Measurements from ENCODE around the gene CHRNB1.
A peak's percentile ranks its signal among the peaks of the same experiment; 100 is the strongest.

The CHRNB1 gene

GRCh38 chr17:7438656-7439460 lies 6.0 kb upstream of the CHRNB1 start:
- DNase-seq = no peak

DNA sequence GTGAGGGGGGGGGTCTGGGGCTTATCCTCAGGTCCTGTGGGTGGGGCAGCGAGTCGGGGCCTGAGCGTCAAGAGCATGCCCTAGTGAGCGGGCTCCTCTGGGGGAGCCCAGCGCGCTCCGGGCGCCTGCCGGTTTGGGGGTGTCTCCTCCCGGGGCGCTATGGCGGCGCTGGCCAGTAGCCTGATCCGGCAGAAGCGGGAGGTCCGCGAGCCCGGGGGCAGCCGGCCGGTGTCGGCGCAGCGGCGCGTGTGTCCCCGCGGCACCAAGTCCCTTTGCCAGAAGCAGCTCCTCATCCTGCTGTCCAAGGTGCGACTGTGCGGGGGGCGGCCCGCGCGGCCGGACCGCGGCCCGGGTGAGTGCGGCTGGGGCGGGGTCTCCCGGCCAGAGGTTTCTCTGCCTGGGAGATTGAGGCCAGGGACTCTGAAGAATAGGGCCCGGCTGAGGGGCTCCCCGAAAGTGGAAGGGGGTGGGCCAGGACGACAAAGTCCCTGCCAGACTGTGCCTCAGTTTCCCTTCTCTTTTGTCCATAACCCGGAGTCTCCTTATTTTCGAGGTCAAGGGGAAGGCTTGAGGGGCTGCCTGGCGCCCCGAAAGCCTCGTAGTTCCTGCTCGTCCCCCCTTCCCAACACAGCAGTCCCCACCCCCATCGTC lies 5.3 kb upstream of the CHRNB1 start, which contains the start of gene FGF11:
Gene FGF11 (plus strand): TSS at position 51 of the 651 bp plus-strand sequence. CDS start 109 bp downstream, at position 160.
- DNase-seq = no peak

- peak; percentile 65 for DNase-seq
Measured at GRCh38 chr17:7440113-7440833, 4.6 kb upstream of the CHRNB1 start.

DNA sequence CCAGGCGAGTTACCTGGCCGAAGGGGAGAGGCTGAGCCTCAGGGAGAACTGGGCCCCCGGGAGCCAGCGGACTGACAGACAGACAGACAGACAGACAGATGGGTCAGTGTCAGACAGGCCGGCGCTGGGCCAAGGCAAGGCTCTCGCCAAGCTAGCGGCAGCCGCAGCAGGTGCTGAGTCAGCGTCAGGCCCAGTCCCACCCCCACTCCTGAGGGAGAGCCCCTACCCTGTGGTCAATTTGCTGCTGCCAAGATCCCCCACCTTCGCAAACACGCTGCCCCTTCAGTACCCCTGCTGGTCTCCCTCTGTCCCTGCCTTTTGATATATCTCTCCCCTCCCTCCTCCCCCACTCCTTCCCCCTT lies 4.0 kb upstream of the CHRNB1 start:
- DNase-seq = peak; percentile 65

DNA sequence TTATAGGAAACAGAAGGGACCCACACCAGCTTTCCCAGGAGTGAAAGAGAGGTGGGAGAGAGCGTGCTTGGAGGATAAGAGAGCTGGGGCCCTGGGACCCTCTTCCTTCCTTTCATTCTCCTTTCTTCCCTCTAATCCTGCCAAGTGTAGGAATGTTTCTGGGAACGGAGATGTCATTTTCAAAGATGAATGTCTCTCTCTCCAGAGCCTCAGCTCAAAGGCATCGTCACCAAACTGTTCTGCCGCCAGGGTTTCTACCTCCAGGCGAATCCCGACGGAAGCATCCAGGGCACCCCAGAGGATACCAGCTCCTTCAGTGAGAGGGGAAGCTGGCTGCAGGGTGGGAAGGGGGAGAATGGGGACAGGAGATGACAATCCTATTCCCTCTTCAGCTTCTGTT lies 3.6 kb upstream of the CHRNB1 start:
- DNase-seq = no peak

DNA sequence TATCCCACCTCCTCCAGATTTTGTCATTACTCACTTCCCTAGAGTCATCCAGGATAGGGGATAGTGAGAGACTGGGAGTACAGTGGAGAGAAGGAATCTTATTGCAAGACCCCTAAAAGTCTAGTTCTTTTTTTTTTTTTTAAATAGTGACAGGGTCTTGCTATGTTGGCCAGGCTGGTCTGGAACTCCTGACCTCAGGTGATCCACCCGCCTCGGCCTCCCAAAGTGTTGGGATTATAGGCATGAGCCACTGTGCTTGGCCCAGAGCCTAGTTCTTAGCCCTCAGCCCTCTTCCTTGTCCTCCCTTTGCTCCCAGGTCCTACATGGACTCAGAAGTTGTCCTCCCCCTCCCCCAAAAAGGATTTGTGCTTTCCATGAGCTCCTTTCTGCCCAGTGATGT lies 2.7 kb upstream of the CHRNB1 start:
- DNase-seq = no peak

DNA sequence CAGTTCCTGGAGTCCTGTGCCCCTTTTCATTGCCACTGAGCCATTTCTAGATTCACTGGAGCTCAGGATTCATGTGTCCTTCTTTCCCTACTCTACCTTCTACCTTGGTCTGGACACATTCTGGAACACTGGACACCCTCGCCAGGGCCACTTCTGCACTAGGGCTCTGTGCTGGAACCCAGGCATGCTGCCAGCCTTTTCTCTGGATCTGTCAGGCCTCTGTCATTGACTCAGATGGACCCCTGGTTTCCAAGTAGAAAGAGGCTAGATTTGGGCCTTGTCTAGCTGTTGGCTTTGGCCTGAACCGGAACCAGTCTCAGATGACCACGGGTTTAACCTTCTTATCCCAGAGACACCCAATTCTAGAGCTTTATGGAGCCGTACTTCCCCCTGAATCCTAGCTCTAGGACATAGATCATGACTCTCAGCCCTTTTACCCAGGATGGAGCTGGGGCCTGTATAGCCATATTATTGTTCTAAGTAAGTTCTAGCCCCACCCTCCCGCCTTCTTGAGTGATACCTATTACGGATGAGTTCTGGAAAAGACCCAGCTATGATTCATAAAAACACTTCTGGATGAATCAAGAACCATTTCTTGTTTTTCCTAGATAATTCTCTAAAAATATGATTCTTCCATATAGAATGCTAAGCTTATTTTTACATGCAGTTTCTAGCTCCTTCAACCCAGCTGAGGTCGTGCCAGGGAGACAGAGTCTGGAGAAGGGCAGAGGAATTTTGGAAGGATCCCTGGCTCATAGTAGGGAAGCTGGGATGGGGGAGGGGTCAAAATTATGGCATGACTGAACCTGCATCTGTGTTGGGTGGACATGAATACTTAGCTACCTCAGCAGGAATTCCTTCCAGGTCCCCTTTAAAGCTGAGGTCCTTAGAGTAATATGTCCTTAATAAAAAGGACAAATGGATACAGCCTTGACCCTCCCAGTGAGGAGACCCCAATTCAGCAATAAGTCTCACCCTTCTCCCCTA lies 1.1 kb upstream of the CHRNB1 start:
- DNase-seq = no peak

GRCh38 chr17:7445619-7445968 lies 733 bp downstream of the CHRNB1 start:
- DNase-seq = no peak

- DNase-seq = no peak
Measured at GRCh38 chr17:7448461-7448860, 3.6 kb downstream of the CHRNB1 start.

DNA sequence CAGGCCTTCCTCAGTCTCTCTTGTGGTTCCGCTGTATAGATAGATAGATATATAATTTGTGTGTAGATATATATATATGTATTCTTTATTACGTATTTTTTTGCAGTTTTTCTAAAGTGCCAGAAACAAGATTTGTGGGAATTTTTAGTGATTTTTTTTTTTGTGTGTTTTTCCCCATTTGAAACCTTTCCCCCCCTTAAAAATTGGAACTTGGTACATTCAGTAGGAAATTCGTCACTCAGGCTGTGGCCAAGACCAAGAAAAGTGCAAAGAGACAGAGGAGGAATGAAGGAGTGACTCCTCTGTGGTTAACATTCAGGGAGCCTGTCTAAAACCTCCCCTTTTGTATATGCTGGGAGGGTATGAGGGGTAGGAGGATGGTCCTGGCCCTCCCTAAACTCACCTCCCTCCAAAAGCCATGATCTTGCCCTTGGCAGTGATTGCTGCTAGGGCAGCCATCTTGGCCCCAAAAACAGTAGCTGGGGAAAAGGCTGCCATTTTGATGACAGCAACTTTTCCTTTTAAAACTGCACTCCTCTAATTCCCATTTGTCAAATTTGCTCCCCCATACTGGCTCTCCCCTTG lies 15.2 kb downstream of the CHRNB1 start:
- DNase-seq = no peak

GRCh38 chr17:7460850-7461660 lies 16.2 kb downstream of the CHRNB1 start:
- no peak for DNase-seq

DNA sequence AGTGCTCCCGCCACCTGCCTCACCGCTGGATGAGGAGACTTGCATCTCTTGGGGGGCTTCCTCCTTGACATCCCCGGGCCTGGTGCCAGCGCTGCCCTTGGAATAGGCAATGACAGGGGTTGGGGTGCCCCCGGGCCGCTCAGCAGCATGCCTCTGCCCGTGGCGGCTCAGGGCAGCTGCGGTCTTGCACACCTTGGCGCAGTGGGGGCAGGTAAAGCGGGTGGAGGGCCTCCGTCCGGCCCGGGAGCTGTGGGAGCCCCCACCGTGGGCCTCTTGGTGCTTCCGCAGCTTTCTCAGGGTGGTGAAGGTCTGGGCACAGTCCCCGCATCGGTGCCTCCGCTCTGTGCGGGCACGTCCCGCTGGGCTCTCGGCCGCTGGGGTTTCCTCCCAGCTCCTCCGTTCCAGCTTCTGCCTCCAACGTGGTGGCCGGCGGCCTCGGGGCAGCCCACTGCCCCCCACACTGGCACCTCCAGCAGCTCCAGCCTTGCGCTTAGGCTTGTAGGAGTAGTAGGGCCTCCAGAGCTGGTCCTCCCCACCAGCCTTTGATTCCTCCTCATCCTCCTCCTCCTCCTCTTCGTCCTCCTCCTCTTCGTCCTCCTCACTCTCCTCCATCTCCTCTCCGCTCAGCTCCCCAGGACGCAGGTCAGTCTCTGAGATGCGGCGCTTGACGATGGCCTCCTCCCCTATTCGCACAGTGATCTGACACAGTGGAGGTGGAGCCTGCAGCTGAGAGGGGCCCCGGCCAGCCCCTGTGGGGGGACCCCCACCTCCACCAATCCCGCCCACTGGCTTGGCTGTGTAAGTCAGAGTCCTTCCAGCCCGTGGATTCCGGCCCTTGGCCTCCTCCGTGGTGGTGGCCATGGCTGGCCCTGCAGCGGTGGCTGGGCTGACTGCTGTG lies 17.9 kb downstream of the CHRNB1 start:
- no peak for DNase-seq

DNA sequence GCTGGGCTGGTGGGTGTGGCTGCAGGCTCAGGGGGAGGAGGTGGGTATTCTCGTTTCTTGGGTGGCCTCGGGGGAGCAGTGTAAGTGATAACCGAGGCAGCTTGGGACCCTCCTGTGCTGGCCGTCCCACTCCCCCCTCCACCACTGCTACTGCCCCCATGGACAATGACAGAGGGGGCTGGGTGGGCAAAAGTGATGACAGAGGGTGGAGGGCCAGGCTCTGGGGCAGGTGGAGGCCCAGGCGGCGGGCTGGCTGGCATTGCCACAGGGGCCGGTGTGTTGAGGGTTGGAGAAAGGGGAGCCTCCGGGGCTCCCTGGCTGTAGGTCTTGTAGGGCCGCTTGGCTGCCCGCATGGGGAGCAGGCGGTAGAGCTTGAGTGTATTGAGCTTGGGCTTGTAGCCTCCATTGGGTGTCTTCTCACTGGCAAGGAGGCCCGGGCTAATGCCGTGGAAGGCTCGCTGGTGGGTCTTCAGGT lies 18.5 kb downstream of the CHRNB1 start:
- no peak for DNase-seq

GRCh38 chr17:7464081-7464480 lies 19.2 kb downstream of the CHRNB1 start:
- no peak for DNase-seq

GRCh38 chr17:7465597-7466275 lies 20.9 kb downstream of the CHRNB1 start:
- no peak for DNase-seq

DNA sequence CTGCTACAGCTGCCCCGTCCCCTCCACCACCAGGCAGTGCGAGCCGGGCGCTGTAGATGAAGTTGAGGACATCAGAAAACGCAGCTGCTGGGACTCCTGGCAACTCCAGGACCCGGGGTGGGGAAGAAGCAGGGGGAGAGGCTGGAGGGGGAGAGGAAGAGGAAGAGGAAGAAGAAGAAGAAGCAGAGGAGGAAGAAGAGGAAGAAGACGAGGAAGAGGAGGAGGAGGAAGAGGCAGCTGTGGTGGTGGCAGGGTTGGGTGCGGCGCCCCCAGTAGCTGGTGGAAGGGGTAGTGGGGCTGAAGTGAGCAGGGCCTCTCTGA lies 21.4 kb downstream of the CHRNB1 start:
- no peak for DNase-seq

DNA sequence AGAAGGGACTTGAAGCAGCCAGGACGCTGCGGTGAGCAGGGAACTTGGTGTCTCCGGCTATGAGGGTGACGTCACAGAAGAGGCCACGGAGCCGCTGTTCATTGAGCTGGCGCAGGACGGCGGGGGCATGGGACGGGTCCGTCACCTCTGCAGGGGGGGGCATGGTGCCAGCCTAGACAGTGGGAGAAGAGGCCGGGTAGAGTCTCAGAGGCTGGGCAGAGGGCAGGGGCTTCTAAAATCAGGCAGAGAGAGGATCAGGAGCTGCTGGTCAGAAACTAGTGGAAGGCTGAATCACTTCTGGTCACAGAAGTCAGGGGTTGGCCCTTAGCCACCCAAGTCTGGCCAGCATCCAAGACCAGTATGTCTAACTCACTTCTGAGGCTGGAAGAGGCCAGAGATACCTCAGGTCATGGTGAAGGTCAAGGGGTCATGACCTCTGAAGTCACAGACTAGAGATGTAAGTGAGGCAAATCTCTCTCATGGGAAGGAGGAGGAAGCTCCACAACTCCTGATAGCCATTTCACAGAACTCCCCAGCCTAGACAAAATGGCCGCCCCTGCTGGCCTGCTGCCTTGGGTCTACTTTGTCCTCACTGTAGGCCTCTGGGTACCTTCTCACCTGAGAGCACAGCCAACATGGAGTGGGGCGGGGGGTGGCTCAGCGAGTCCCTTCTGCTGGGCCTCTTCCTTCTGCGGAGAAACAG lies 21.9 kb downstream of the CHRNB1 start:
- no peak for DNase-seq

GRCh38 chr17:7467498-7467897 lies 22.6 kb downstream of the CHRNB1 start:
- no peak for DNase-seq

DNA sequence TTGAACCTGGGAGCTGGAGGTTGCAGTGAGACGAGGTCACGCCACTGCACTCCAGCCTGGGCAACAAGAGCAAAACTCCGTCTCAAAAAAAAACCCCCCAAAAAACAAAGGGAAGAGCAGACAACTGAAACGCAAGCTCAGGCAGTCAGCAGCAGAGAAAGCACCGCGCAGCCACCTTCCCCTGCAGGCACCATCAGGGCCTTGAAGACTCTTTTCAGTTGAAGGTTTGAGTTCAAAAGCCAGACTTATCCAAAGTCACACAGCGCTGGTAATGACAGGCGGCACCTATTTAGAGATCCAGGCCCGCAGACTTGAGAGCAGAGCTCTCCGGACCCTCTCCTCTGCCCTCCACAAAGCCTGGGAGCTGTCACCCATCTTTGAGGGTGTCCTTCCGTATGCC lies 23.4 kb downstream of the CHRNB1 start:
- no peak for DNase-seq

All from NCI-H1092 treated with DMSO at 0.1 percent for 48 hours (cell line).